Posterior vena cava (tissue), 2 donors: ENCODE data around the gene CINP. TPM values are rescaled to one million over a fixed set of nuclear protein-coding genes. Genes with fewer than 3 reads are reported as not detected.

ENCODE experiments used
- DNase-seq: peaks from one replicate; pipeline ENCODE4 v3.0.0-alpha.2; 2020; ENCODE audit warnings: low spot score
- intact Hi-C, 2 donors: fragments of 100-400 bp; cut with DNase I; formaldehyde crosslinking; loops; one replicate each; pipeline versions ENCODE4 v1.14.1 to v1.14.2; 2022 to 2023
- total RNA-seq, 2 donors: library from RNA; stranded (reverse); fragmentation: NEBNext Ultra II Directional; extraction: Animal tissue kit (Norgen Biotek cat#: 25700); gene quantifications; one replicate each; pipeline ENCODE4 v1.2.1, GENCODE V29; 2021
- donor health status: DM: yes; HTN: yes; CAD: no.
- donor health status: DM: yes; HTN: yes; CAD: no.

The CINP gene
- total RNA-seq, 2 donors from 2014 or later = 27.4 to 30.7 TPM

DNA sequence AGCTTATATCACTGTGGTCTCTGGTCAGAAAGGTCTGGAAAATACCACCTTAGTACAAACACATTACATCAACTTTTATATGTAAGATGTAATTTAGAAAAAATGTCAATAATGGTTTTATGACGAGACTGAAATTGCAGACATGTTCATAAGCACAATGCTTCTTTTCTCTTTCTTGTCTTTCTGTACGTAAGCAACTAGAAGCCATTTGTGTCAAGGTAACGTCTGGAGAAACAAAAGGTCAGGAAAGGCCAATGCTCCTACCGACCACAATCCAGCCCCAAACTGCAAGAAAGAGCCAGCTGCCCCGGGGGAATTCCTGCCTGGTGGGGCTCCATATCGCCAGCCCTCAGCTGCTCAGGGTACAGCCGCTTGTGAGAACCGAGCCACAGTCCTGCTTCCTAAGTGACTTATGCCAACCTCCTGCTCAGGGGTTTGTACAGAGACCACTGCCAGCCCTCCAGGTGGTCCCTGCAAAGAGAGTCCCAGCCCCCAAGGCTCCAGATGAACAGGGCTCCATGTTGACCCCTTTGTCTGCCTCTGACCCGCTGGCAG lies 36.8 kb downstream of the CINP start:
- peak; percentile 73 for DNase-seq
- intact Hi-C loops = no loop called here

DNA sequence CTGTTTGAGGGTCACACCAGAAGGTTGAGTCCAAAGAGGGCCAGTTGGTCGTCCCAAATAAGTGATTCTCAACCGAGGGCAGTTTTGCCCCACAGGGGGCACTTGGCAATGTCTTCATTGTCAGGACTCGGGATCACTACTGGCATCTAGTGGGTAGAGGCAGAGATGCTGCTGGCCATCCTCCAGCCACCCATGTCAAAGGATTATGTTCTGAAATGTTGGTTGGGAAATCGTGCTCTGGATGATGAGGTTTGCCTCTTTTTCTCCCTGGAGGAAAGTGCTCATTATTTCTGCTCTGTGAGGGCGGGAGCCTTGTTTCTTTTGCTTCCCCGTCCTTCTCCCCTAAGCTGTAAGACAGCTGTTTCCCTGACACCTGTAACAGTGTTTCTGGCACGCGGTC lies 39.6 kb downstream of the CINP start:
- intact Hi-C loops = no loop called here
- DNase-seq = peak; percentile 89

DNA sequence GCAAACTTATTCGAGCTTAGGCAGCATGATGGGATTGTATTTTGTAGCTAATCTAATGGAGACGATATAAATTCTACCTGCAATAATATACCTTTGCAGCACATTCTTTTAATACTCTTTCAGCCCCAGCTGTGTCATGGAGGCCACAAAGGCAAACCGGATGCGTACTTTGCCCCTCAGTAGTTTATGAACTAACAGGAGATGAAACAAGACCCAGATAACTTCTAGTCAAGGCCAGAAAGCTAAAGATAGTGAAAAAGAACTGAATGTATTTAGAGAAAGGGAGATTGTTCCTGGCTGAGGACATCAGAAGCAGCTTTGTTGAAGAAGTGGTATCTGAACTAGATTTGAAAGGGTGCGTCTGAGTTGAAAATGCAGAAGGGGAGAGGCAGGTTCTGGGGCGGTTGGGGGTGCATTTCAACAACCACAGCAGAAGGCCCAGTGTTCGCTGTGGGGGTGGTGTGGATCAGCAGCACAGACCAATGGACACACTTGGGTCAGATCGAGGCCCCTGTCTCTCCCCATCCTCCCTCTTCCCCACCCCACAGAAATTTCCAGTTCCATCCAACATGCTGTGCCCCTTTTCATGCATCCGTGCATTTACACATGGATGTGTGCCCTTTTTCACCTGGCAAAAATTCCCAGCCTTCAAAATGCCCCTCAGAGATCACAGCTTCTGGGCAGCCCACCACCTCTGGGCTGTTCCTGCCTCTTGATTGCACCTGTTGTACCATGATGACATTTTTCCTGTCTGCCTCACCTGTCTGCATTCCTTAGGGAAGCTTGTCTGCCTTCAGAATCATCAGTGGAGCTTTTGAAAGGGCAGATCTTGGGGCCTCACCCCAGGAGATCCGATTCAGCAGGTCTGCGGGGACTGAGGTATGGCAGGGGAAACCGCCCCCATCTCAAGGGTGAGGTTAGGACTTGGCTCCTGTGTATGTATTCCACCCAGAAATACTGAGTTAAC lies 41.0 kb downstream of the CINP start:
- no peak for DNase-seq
- intact Hi-C loops = no loop called here

GRCh38 chr14:102320671-102321455 lies 41.8 kb downstream of the CINP start:
- intact Hi-C loops = no loop called here
- DNase-seq = peak; percentile 34

DNA sequence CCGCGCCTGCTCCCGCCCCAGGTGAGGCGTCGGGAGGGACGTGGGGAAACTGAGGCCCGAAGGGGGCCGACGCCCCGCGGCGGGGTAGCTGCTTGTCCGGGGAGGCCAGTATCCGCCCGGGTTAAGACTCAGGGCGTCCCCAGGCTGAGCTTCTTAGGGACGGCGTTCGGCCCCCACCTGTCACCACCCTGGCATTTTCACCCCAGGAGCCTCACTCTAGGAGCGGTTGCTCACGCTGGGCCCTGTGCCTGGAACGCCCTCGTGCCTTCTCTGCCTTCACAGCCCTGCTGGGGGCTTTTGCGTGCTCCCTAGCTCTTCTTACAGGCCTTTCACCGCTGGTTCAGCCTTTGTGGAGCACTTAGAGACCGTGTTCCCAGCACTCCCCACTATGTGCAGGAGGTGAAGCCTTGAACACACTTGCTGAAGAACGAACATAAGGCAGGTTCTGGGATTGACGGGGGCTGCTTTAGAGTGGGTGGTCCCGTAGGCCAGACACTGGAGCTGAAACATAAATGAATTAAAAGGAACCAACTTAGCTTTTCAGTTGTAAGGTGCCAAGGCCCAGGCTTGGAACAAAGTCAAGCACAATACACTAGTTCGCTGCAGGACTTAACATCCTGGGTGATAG lies 42.5 kb downstream of the CINP start:
- DNase-seq = peak; percentile 83
- intact Hi-C loops = no loop called here

GRCh38 chr14:102319351-102320032 lies 43.2 kb downstream of the CINP start, which contains the start of gene ZNF839:
Gene ZNF839 (plus strand): TSS chr14:102319746. CDS start chr14:102319766, 20 bp downstream.
- intact Hi-C loops = no loop called here
- peak; percentile 98 for DNase-seq

DNA sequence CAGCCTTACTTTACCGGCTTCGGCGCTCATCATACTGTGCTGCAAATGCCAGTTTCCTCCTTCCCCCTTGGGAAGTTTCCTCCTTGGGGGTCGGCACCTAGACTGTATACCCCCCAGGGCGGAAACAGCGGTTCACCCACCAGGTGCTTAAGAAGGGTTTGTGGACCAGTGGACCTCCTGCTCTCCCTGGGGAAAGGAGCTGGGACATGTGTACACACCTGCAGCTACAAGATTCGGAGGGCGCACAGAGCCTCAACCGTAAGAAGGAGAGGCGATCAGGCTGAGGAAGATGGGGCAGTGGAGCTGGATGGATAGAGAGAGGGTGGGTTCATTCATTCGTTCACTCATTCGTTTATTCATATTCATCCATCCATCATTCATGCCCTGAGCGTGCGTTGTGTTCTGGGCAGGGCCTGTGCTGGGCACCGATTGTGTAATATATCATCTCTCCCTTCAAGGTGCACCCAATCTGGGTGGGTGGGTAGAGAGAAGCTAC lies 43.9 kb downstream of the CINP start:
- intact Hi-C loops = no loop called here
- DNase-seq = peak; percentile 69

- DNase-seq = no peak
- intact Hi-C loops = no loop called here
Measured at GRCh38 chr14:102317564-102318248, 45.0 kb downstream of the CINP start.

- peak; percentile 98 for DNase-seq
- intact Hi-C loops = no loop called here
Measured at GRCh38 chr14:102316743-102317563, 45.7 kb downstream of the CINP start.

DNA sequence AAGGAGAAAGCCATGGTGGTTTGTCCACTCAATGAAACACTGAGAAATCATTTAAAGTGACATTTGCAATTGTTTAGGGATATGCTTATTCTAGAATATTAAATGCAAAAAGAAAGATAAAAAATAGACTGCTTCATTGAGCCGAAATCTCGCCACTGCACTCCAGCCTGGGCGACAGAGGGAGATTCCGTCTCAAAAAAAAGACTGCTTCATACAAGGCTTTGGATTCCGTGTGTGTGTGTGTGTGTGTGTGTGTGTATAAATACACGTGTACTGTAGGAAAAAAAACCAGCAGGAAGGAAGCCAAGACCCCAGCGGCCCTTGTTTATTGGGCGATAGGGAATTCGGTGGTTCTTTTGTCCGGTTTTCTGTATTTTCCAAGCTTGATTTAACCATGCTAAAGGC lies 46.4 kb downstream of the CINP start:
- DNase-seq = peak; percentile 26
- intact Hi-C loops = no loop called here

DNA sequence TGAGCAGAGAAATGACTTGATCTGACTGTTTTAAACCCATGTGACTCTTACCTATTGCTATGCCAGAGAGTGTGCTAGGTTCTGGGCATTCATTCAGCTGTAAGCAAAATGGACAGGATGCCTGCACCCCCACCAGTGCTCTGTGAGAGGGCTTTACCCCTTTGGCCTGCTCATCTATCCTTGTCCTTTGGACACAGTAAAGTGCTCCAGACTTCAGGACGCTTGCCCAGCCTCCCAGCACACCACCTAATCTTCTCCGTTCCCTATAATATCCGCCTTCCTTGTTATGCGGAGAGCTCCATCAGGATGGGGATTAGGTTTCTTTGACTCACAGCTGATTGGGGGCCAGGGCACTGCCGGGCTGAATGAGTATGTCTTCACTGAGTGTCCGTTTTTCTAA lies 47.6 kb downstream of the CINP start:
- no peak for DNase-seq
- intact Hi-C loops = no loop called here

- DNase-seq = peak; percentile 96
- intact Hi-C loops = loop anchor here (5.0 kb wide), 1 partner anchor 82 kb away; no protein-coding TSS in a partner anchor
Measured at GRCh38 chr14:102314242-102315011, 48.3 kb downstream of the CINP start.

DNA sequence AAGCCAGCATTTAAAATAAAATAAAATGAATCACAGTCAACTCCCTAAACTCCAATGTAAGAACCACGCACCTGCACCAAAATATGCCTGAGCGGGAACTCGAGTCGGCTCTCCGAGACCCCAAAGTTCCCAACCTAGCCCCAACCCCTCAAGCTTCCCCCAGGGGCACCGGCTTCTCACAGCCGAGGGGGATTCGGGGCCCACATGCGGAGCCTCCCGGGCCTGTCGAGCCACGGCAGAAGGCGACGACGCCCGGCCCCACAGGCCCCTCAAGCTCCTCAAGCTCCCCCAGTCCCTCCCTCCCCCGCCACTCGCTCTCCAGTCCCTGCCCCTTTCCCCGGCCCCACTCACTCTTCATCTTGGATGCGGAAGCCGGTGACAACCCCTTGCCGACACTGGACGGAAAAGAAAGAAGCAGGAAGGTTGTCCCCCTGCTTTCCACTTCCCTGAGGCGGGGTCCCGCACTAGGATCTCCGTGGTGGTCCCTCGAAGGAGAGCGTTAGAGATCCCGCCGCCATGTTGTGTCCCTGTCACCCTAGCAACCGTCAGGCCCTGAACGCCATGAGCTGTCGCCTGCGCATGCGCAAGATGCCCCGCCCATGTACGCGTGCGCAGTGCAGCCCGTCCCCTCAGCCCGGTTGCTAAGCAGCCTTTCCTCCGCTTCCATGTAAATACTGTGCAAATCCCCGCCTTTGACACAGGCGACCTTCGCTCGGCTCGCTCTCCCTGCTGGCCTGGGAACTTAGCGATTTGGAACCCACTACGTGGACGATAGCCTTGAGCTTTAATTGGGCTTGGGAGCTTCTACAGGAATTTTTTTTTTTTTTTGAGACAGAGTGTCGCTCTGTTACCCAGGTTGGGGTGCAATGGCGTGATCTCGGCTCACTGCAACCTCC lies 57.8 kb downstream of the CINP start, which contains the start of gene MOK:
TSS of gene MOK (minus strand) at position 554 of the 896 bp plus-strand sequence. CDS start at position 358, 196 bp downstream.
- intact Hi-C loops = no loop called here

GRCh38 chr14:102303664-102304063 lies 59.0 kb downstream of the CINP start:
- intact Hi-C loops = no loop called here
- DNase-seq = no peak

More for the DNA sequence above, 57.8 kb downstream of the CINP start, which contains the start of gene MOK:
- DNase-seq = peak; percentile 99
